Brain microvascular endothelial cell (primary cell): Measurements from ENCODE around the gene PTPRT.

ENCODE experiments used
- DNase-seq: peaks from one replicate; pipeline ENCODE4 v3.0.0-alpha.2; 2020
- H3K27ac ChIP-seq: fragments of 250-450 bp; sonication (Bioruptor Pico); 2 replicates; pipeline ENCODE4 v1.5.1; 2020; ENCODE audit warnings: mild to moderate bottlenecking, moderate library complexity
- H3K27me3 ChIP-seq: fragments of 250-450 bp; sonication (Bioruptor Pico); replicated peaks from 2 replicates; pipeline ENCODE4 v1.5.1; 2020; ENCODE audit warnings: mild to moderate bottlenecking
- H3K36me3 ChIP-seq: fragments of 250-450 bp; sonication (Bioruptor Pico); replicated peaks from 2 replicates; pipeline ENCODE4 v1.5.1; 2020; ENCODE audit warnings: mild to moderate bottlenecking
- H3K4me3 ChIP-seq: 2 replicates; pipeline ENCODE4 v1.5.1; 2011; ENCODE audit warnings: low read depth, mild to moderate bottlenecking, control low read depth, low read length, moderate library complexity
- in situ Hi-C: cut with HindIII; loops from 2 replicates; pipeline ENCODE4 v1.10.0; 2017; ENCODE audit warnings: low sequenced_read_pairs, low pct_ligation_motif_present
- TF ChIP-seq, protein P1 (sequence below): IDR thresholded peaks from 2 replicates; pipeline ENCODE4 v1.5.1; 2011; ENCODE audit warnings: low read depth, mild to moderate bottlenecking, moderate library complexity, low read length, control low read depth, inconsistent platforms; ENCODE audit errors: missing control alignments

PTPRT gene

DNA sequence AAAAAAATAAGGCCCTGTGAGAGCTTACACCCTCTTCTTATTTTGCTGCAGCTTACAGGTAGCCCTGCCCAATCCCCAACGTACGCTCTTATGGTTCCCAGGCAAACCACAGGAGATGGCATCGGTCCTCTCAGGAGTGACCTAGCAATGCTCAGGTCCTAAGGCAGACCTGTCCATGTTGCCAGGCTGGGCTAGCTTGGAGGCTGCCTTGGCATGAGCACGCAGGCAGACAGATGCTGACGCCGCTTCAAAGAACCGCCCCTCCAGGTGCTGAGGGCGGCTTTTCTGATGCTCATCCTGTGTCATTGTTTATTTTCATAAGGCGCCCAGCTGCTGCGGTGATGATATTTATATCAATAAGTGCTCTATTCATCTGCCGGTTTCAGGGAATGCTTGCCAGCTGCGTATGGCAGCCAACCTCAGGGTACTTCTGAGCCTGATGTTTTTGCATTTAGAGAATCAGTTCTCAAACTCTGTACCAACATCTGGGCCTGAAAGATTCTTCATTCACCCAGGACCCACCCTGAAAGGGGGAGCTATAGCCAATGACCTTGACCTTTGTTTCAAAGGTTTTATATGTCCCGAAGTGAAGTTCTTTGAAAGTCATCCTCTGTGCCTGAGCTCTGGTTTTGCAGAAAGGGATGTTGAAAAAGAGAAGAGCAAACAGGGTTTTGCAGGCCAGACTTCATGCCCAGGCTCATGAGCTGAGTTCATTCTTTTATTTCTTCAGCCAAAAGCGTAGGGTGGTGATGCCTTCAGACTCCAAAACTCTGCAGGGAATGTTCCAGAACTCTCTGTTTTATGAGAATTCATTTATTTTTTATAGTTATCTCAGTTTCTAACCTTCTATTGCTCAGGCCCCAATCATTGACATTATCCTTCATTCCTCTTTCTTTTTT lies 1095.9 kb downstream of the PTPRT start:
- H3K36me3 ChIP-seq = no peaks in the 10 kb centered on the region
- H3K27me3 ChIP-seq = no peaks in the 10 kb centered on the region
- H3K27ac ChIP-seq = no peak overlapping the region
- in situ Hi-C loops = no loop called here
- no peak for DNase-seq
- no peak overlapping the region for H3K4me3 ChIP-seq
- TF ChIP-seq, protein P1, sequence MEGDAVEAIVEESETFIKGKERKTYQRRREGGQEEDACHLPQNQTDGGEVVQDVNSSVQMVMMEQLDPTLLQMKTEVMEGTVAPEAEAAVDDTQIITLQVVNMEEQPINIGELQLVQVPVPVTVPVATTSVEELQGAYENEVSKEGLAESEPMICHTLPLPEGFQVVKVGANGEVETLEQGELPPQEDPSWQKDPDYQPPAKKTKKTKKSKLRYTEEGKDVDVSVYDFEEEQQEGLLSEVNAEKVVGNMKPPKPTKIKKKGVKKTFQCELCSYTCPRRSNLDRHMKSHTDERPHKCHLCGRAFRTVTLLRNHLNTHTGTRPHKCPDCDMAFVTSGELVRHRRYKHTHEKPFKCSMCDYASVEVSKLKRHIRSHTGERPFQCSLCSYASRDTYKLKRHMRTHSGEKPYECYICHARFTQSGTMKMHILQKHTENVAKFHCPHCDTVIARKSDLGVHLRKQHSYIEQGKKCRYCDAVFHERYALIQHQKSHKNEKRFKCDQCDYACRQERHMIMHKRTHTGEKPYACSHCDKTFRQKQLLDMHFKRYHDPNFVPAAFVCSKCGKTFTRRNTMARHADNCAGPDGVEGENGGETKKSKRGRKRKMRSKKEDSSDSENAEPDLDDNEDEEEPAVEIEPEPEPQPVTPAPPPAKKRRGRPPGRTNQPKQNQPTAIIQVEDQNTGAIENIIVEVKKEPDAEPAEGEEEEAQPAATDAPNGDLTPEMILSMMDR = no peak

DNA sequence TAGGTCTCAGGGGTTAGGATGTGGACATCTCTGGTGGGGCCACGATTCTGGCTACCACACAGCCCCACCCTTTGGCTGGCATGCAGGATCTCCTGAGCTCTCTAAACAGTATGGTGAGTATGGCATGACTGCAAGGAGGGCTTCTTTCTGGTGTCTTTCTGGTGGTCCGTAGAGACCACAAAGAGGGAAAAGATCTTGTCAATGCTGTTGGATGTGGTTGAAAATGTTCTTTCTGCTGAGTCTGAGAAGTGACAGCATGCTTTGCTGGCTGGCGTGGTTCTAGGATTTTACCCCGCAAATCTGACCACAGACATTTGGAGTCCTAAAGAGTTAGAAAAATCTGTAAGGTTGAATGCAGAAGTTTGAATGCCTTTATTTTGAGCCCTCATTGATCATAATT lies 1096.7 kb downstream of the PTPRT start:
- H3K4me3 ChIP-seq = no peak overlapping the region
- in situ Hi-C loops = no loop called here
- DNase-seq = no peak
- H3K27me3 ChIP-seq = no peaks in the 10 kb centered on the region
- TF ChIP-seq, protein P1 = no peak
- H3K27ac ChIP-seq = no peak overlapping the region
- H3K36me3 ChIP-seq = no peaks in the 10 kb centered on the region

DNA sequence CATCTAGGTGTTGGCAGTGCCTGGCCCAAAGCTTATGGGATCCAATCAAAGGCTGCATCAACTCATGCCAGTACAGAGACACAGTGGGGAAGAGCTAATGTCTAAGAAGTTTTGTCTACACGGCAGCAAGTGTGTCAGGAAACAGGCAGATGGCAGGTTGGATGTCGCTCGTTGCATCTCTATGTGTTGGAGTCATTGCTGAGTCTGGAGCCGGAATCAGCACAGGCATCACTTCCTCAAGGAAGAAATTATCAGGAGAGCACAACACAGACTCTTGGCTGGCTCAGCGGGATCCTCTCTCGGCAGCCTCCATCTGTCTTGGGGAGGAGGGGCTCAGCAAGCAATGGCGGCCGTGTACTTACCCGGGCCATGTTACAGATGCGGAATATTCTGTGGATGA lies 1104.3 kb downstream of the PTPRT start:
- no peak for DNase-seq
- TF ChIP-seq, protein P1 = no peak
- in situ Hi-C loops = no loop called here
- Histone ChIP-seq H3K27me3 (no peaks in the 10 kb centered on the region), H3K36me3 (no peaks in the 10 kb centered on the region), H3K27ac (no peak overlapping the region), H3K4me3 (no peak overlapping the region)

DNA sequence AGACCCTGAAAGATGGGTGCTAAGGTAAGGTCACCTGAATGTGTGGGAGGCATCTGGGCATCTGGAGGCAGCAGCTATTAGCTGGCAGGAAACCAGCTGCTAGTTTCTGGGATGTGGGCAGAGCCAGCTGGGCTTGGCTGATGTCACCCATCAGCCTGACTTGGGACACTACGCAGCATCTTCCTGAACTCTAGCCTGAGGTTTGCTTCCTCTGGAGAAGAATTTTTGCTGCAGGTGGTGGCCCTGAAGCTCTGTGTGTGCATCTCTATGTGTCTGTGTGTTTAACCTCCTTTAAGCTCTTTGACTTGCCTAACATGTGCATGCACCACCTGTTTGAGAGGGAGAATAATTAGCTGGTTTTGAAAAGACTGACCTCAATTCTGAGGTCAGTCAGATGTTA lies 1106.4 kb downstream of the PTPRT start:
- Histone ChIP-seq H3K27ac (no peak overlapping the region), H3K36me3 (no peaks in the 10 kb centered on the region), H3K4me3 (no peak overlapping the region), H3K27me3 (no peaks in the 10 kb centered on the region)
- in situ Hi-C loops = no loop called here
- TF ChIP-seq, protein P1 = no peak
- DNase-seq = no peak

DNA sequence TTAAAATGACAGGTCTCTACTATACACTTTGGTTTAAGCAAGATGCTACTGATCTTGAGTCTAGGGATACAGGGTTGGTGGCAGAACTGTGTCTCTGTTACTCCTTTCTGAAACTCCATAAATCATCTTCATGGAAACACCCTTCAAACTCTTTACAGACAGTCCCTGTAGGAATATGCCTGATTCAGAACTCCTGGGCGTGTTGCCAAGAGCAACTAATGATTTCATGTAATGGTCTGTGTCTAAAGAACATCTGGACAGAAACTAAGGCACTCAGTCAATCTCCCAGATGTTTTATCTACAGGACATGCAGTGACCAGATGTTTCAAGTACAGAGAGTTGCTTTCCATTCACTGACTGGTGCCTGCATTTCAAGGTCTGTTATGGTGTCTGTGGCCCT lies 1107.1 kb downstream of the PTPRT start:
- peak; percentile 0 for DNase-seq
- Histone ChIP-seq H3K36me3 (no peaks in the 10 kb centered on the region), H3K27ac (no peak overlapping the region), H3K4me3 (no peak overlapping the region), H3K27me3 (no peaks in the 10 kb centered on the region)
- TF ChIP-seq, protein P1 = no peak
- in situ Hi-C loops = no loop called here

DNA sequence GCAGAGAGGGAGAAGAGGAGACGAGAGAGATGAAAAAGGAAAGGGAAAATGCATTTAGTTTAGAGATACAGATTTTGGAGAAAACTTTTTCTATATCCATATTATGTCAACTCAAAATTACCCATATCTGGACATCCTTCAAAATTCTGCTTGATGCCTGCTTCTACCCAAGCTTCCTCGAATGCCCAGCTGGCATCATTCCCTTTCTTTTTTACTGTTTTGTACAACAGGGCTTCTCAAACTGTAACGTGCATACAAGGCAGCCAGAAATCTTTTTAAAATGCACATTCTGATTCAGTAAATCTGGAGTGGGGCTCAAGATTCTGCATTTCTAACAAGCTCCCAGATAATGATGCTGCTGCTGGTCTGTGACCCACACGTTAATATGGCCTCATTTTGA lies 1108.8 kb downstream of the PTPRT start:
- in situ Hi-C loops = no loop called here
- no peak overlapping the region for H3K27ac ChIP-seq
- TF ChIP-seq, protein P1 = no peak
- no peaks in the 10 kb centered on the region for H3K27me3 ChIP-seq
- no peak overlapping the region for H3K4me3 ChIP-seq
- no peak for DNase-seq
- H3K36me3 ChIP-seq = no peaks in the 10 kb centered on the region
